Smooth muscle cell (in vitro differentiated cells): ENCODE measurements around the gene ZSCAN30. TPM values are rescaled to one million over a fixed set of nuclear protein-coding genes. Genes with fewer than 3 reads are reported as not detected.

ENCODE experiments used
- DNase-seq: peaks from one replicate; lab custom pipeline; 2025; ENCODE audit not compliant: unreplicated experiment; lab: John Stamatoyannopoulos, UW
- H2AFZ ChIP-seq: fragments of 200-600 bp; sonication (generic); 2 replicates; pipeline ENCODE4 v1.6.0; 2016; ENCODE audit warnings: antibody characterized with exemption, low read depth, mild to moderate bottlenecking
- H3F3A ChIP-seq: fragments of 200-600 bp; sonication (generic); 2 replicates; pipeline ENCODE4 v1.6.0; 2017; ENCODE audit warnings: antibody characterized with exemption, low read depth
- H3K27ac ChIP-seq: fragments of 200-600 bp; sonication (generic); 2 replicates; pipeline ENCODE4 v1.5.1; 2016; ENCODE audit warnings: low read depth, mild to moderate bottlenecking
- H3K27me3 ChIP-seq: fragments of 200-600 bp; sonication (generic); 2 replicates; pipeline ENCODE4 v1.6.1; 2016; ENCODE audit warnings: low read depth, mild to moderate bottlenecking
- H3K36me3 ChIP-seq: fragments of 200-600 bp; sonication (generic); 2 replicates; pipeline ENCODE4 v1.5.1; 2016; ENCODE audit warnings: low read depth
- H3K4me1 ChIP-seq: fragments of 200-600 bp; sonication (generic); 2 replicates; pipeline ENCODE4 v1.5.1; 2016; ENCODE audit warnings: low read depth
- H3K4me2 ChIP-seq: fragments of 200-600 bp; sonication (generic); 2 replicates; pipeline ENCODE4 v1.6.0; 2016; ENCODE audit warnings: mild to moderate bottlenecking
- H3K4me3 ChIP-seq: fragments of 200-600 bp; sonication (generic); 2 replicates; pipeline ENCODE4 v1.5.1; 2016; ENCODE audit warnings: mild to moderate bottlenecking
- H3K79me2 ChIP-seq: fragments of 200-600 bp; sonication (generic); 2 replicates; pipeline ENCODE4 v1.6.0; 2016; ENCODE audit warnings: low read depth, mild to moderate bottlenecking
- H3K9ac ChIP-seq: fragments of 200-600 bp; sonication (generic); 2 replicates; pipeline ENCODE4 v1.6.0; 2016; ENCODE audit warnings: low read depth
- H3K9me3 ChIP-seq: fragments of 200-600 bp; sonication (generic); replicated peaks from 2 replicates; pipeline ENCODE4 v1.5.1; 2016; ENCODE audit warnings: low read depth
- H4K20me1 ChIP-seq: fragments of 200-600 bp; sonication (generic); 2 replicates; pipeline ENCODE4 v1.6.0; 2016; ENCODE audit warnings: low read depth
- CTCF ChIP-seq: fragments of 200-600 bp; sonication (generic); IDR thresholded peaks from 2 replicates; pipeline ENCODE4 v1.5.1; 2017; ENCODE audit warnings: borderline replicate concordance, mild to moderate bottlenecking, antibody characterized with exemption; ENCODE audit not compliant: insufficient read depth, poor library complexity, severe bottlenecking
- WGBS: methylation state at CpG from one replicate; pipeline ENCODE4 v1.1.7; 2016; ENCODE audit warnings: low lambda C conversion rate; 5-methylcytosine and 5-hydroxymethylcytosine counted together
- polyA plus RNA-seq: library from polyadenylated mRNA; unstranded; fragments of >200 nt; fragmentation: Nextera tagmentation; extraction: Ambion mirVana; gene quantifications from 2 replicates; pipeline ENCODE4 v1.2.1, GENCODE V29; 2016
- total RNA-seq: library from RNA; depleted of rRNA; stranded (reverse); fragments of >200 nt; gene quantifications from 2 replicates; pipeline ENCODE4 v1.2.3, GENCODE V29; 2014

ZSCAN30 gene
- total and polyA plus RNA-seq, 2 experiments from 2014 or later = 3.7 to 13.4 TPM

GRCh38 chr18:35268821-35269220 is 21.2 kb downstream of the ZSCAN30 start:
- no peaks in the 10 kb centered on the region for H3K36me3 ChIP-seq
- no peak for DNase-seq
- H3K4me2 ChIP-seq = no peak overlapping the region
- H3K27me3 ChIP-seq = no peaks in the 10 kb centered on the region
- H3K4me1 ChIP-seq = no peaks in the 10 kb centered on the region
- H3K79me2 ChIP-seq = no peaks in the 10 kb centered on the region
- H3K4me3 ChIP-seq = no peak overlapping the region
- H2AFZ ChIP-seq = no peak overlapping the region
- H4K20me1 ChIP-seq = no peaks in the 10 kb centered on the region
- no peaks in the 10 kb centered on the region for H3K9me3 ChIP-seq
- no peak overlapping the region for H3K9ac ChIP-seq
- no peaks in the 10 kb centered on the region for H3F3A ChIP-seq
- WGBS = 100% methylated on average over 2 of the region's 2 CpGs
- no peak overlapping the region for H3K27ac ChIP-seq
- no peak for TF ChIP-seq CTCF

- Histone ChIP-seq H2AFZ (no peak overlapping the region), H3K79me2 (no peaks in the 10 kb centered on the region), H3K4me3 (no peak overlapping the region), H3K4me1 (no peaks in the 10 kb centered on the region), H3K36me3 (no peaks in the 10 kb centered on the region), H4K20me1 (no peaks in the 10 kb centered on the region), H3K4me2 (no peak overlapping the region), H3F3A (no peaks in the 10 kb centered on the region), H3K27me3 (no peaks in the 10 kb centered on the region), H3K9me3 (no peaks in the 10 kb centered on the region), H3K27ac (no peak overlapping the region), H3K9ac (no peak overlapping the region)
- DNase-seq = no peak
- 95% methylated on average over 29 of the region's 30 CpGs for WGBS
- TF ChIP-seq CTCF = no peak
These were observed 22.2 kb downstream of the ZSCAN30 start for GRCh38 chr18:35267809-35268208.

- no peak for DNase-seq
- H3K79me2 ChIP-seq = no peaks in the 10 kb centered on the region
- no peak overlapping the region for H2AFZ ChIP-seq
- no peak overlapping the region for H3K27ac ChIP-seq
- no peaks in the 10 kb centered on the region for H4K20me1 ChIP-seq
- no peaks in the 10 kb centered on the region for H3K36me3 ChIP-seq
- no peaks in the 10 kb centered on the region for H3K9me3 ChIP-seq
- no peak overlapping the region for H3K4me2 ChIP-seq
- no peak for TF ChIP-seq CTCF
- H3K4me1 ChIP-seq = no peaks in the 10 kb centered on the region
- H3K9ac ChIP-seq = no peak overlapping the region
- H3F3A ChIP-seq = no peaks in the 10 kb centered on the region
- WGBS = 95% methylated on average over 23 of the region's 48 CpGs
- H3K27me3 ChIP-seq = no peaks in the 10 kb centered on the region
- no peak overlapping the region for H3K4me3 ChIP-seq
These were observed 22.8 kb downstream of the ZSCAN30 start for GRCh38 chr18:35267161-35267651.

GRCh38 chr18:35264409-35264808 is 25.6 kb downstream of the ZSCAN30 start:
- Histone ChIP-seq H3K79me2 (no peaks in the 10 kb centered on the region), H3K36me3 (no peaks in the 10 kb centered on the region), H3F3A (no peaks in the 10 kb centered on the region), H3K9me3 (no peaks in the 10 kb centered on the region), H3K27ac (no peak overlapping the region), H3K4me3 (no peak overlapping the region), H4K20me1 (no peaks in the 10 kb centered on the region), H3K4me2 (no peak overlapping the region), H3K27me3 (no peaks in the 10 kb centered on the region), H2AFZ (no peak overlapping the region), H3K4me1 (no peaks in the 10 kb centered on the region), H3K9ac (no peak overlapping the region)
- DNase-seq = no peak
- 84% methylated on average over 2 of the region's 2 CpGs for WGBS
- no peak for TF ChIP-seq CTCF
